Measurements from ENCODE around the gene ARHGEF25.
A peak's percentile ranks its signal among the peaks of the same experiment; 100 is the strongest.

ARHGEF25 gene

DNA sequence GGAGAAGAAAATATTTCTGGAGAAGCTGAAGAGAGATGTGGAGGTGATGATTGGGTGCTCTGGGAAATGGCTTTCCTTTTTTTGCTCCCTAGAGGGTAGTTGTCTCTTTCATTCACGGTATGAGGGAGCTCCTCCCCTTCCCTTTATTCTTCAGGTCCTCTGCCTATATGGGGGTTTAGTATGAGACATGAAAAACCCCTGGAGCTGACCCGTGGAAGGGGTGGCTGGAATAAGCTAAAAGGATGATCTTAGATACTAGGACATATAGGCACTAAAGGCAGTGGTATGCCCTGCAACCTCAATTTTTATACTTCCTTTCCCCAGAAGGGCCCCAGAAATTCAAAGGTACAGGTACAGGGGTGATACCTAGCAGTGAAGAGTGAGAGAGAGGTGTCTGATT, 10.8 kb upstream of the ARHGEF25 start:
- ATAC-seq (no peak), DNase-seq (no peak)
- H3K27me3 Mint-ChIP-seq, result no peaks in the 10 kb centered on the region
- H3K27ac Mint-ChIP-seq, result no peak overlapping the region
- H3K4me3 Mint-ChIP-seq, result no peak overlapping the region
- H3K4me1 Mint-ChIP-seq, result peaks cover 26% of the 10 kb centered on the region
- H3K9me3 Mint-ChIP-seq, result no peaks in the 10 kb centered on the region

DNA sequence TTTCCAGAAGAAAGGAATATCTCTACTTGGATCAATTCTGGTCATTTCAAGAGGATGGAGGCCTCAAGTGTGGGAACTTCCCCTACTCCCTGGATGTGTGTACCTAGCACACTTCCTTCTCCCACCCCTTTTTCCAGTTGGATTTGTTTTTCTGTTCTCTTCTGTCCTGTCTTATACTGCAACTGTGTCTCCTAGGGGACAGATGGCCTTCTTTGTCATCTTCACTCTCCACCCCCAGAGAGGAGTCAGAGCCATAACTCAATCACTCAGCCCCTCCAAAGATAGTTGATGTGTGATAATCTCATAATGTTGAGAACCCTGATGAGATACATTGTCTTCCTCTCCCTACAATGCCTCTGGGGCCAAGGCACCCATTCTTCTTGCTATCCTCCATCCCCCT, 8.7 kb upstream of the ARHGEF25 start:
- Mint-ChIP-seq H3K4me1 (peaks cover 33% of the 10 kb centered on the region), H3K27ac (no peak overlapping the region), H3K4me3 (no peak overlapping the region), H3K9me3 (no peaks in the 10 kb centered on the region), H3K27me3 (no peaks in the 10 kb centered on the region)
- ATAC-seq, result no peak
- no peak for DNase-seq

GRCh38 chr12:57603324-57603723, 7.9 kb upstream of the ARHGEF25 start:
- H3K4me1 Mint-ChIP-seq, result peaks cover 33% of the 10 kb centered on the region
- H3K9me3 Mint-ChIP-seq, result no peaks in the 10 kb centered on the region
- DNase-seq (no peak), ATAC-seq (no peak)
- peak overlapping the region; percentile 53 to 59 for H3K4me3 Mint-ChIP-seq
- no peaks in the 10 kb centered on the region for H3K27me3 Mint-ChIP-seq
- H3K27ac Mint-ChIP-seq, result no peak overlapping the region

DNA sequence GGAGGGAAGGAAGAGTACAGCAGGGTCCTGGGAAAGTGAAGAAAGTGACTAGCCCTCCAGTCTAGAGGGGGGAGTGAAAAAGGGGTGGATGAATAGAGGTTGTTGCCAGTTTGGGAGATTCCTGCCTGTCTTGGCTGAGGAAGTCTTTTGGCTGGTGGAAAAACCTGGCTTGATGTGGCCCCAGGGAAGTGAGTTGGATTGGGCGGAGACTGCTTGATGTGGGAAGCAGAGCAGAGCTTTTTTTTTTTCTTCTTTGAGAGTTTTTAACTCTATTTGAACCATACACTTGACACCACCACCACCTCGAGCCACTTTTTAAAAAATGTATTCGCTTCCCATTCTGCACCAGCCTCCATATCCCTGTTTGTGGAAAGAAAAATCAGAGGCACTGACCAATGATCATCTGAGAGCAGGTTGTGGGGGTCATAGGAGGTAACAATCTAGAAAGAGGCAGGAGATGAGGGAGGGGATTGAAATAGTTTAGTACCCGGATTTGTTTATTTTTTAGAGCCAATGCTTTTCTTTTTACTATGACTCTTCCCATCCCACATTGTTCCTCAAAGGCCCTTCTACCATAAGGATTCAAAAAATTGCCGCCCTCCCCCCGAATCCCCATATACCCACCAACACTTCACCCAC, 7.3 kb upstream of the ARHGEF25 start:
- no peak for DNase-seq
- H3K27me3 Mint-ChIP-seq, result no peaks in the 10 kb centered on the region
- no peaks in the 10 kb centered on the region for H3K9me3 Mint-ChIP-seq
- peak overlapping the region; percentile 80 to 81 for H3K4me3 Mint-ChIP-seq
- no peak for ATAC-seq
- peaks cover 33% of the 10 kb centered on the region for H3K4me1 Mint-ChIP-seq
- H3K27ac Mint-ChIP-seq, result peak overlapping the region; percentile 90 to 95

DNA sequence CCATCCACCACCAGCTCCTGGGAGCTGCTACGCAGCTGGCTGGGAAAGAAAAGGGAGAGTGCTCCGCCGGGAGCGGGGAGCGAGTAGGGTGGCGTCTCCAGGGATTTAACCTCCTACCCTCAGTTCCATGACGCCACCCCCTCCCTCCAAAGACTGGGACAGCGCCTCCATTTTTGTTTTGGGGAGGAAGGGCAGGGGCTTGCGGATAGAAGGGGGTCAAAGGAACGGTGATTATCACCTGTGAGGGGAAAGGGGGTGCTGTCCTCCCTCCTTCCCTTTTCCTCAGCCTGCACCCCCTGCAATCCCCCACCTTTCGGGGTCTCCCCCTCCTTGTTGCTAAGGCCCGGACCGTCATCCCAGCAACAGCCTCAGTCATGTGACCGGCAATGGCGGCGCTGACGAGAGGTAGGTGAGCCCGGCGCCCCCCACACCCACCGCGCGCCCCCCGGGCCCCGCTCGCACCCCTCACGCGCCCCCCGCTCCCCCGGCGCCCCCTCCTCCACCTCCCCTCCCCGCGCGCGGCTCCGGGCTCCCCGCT, 6.7 kb upstream of the ARHGEF25 start, which contains the start of gene DTX3:
Gene DTX3, plus strand, starts transcription at position 371 of the 538 bp plus-strand sequence. CDS start 1,694 bp downstream, outside the sequence.
- Mint-ChIP-seq H3K27me3 (no peaks in the 10 kb centered on the region), H3K4me1 (peaks cover 33% of the 10 kb centered on the region), H3K4me3 (peak within 1 kb of the TSS; percentile 80 to 81), H3K27ac (peak within 1 kb of the TSS; percentile 94 to 96), H3K9me3 (no peaks in the 10 kb centered on the region)
- DNase-seq (peak; percentile 42 to 58), ATAC-seq (peak; percentile 74)

DNA sequence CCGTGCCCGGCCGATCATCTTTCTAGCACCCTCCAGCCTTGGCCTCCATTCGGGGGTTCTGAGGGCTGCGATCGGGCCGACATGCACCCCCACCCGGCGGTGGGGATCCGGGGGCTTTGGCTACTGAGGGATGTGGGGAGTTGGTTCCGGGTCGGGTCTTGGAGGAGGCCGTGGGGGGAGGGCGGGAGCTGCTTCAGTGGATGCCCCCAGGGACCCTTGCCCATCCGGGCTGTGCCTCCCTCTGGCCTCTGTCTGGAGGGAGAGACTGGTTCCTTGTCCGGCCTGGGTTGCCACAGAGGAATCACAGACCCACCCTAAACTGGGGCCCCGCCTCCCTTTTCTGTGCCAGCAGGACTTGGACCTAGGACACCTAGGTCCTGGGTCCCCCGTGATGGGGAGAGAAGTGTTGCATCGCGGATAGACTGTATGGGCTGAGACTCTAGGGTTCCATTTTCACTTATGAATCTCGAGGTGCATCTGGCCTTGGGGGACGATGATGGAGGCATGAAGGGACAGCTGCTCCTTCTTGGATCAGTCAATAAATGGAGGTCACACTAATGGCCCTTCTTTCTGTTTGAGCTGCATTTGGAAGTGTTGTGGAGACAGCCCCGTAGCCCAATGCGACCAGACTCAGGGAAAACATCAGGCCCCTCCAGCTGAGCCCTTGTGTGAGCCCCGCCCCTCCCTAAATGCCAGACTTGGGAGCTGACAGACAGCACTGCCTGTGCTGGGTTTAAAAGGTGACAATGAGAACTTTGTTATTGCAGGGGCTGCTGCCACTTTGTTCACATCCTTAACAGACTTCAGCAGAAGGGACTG, 6.0 kb upstream of the ARHGEF25 start:
- Mint-ChIP-seq H3K4me1 (peaks cover 35% of the 10 kb centered on the region), H3K4me3 (peak overlapping the region; percentile 80 to 81), H3K27me3 (peaks cover 5% of the 10 kb centered on the region), H3K9me3 (no peaks in the 10 kb centered on the region), H3K27ac (peak overlapping the region; percentile 94 to 96)
- DNase-seq (no peak), ATAC-seq (peak; percentile 67)

DNA sequence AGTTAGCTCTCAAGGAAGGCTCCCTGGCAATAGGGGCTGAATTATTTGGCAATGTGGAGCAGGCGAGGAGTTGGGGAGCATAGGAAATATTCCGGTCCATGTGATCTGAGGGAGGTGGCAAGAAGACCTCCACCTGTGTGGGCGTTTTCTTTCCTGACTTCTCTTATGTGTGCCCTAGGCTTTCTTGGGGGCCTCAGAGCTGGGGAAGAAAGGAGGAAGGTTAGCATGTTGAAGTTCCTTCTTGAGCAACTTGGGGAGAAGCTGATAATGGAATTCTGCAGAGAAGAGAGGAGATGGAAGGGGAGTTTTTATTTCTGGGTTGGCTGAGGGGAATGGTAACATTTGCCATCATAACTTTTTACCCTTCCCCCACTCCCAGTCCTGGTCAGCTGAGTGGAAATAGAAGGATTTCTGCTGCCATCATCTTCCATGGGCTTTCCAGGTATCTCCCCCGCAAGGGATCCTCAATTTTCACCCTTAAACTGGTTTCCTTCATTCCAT, 5.4 kb upstream of the ARHGEF25 start:
- Mint-ChIP-seq H3K27ac (no peak overlapping the region), H3K4me1 (peaks cover 42% of the 10 kb centered on the region), H3K9me3 (no peaks in the 10 kb centered on the region), H3K27me3 (peaks cover 12% of the 10 kb centered on the region), H3K4me3 (peak overlapping the region; percentile 80 to 81)
- ATAC-seq (no peak), DNase-seq (no peak)

DNA sequence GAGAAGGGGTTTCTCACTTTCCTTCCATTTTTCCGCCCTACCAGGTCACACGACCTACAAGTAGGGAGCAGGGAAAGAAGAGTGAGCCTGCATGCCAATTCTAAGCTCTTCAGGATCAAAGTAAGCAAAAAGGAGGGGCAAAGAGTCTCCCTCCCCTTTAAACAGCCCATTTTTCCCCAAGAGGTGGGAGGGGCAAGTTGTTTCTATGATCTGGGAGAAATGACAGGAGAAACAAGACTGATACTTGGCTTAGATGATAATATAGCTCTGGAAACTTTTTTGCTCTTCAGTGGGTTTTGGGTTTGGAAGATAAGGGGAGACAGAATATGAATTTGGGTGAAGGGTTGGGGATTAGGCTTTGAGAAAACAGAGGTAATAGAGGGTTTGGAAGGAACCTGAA, 4.8 kb upstream of the ARHGEF25 start:
- no peak overlapping the region for H3K27ac Mint-ChIP-seq
- peaks cover 45% of the 10 kb centered on the region for H3K4me1 Mint-ChIP-seq

GRCh38 chr12:57606821-57607220, 4.4 kb upstream of the ARHGEF25 start:
- H3K27me3 Mint-ChIP-seq, result peaks cover 16% of the 10 kb centered on the region
- no peak overlapping the region for H3K4me3 Mint-ChIP-seq
- ATAC-seq (no peak), DNase-seq (no peak)
- no peak overlapping the region for H3K27ac Mint-ChIP-seq
- H3K4me1 Mint-ChIP-seq, result peaks cover 45% of the 10 kb centered on the region
- no peaks in the 10 kb centered on the region for H3K9me3 Mint-ChIP-seq

More for the DNA sequence above, 4.8 kb upstream of the ARHGEF25 start:
- DNase-seq, result no peak
- Mint-ChIP-seq H3K4me3 (no peak overlapping the region), H3K9me3 (no peaks in the 10 kb centered on the region), H3K27me3 (peaks cover 15% of the 10 kb centered on the region)
- ATAC-seq, result no peak

DNA sequence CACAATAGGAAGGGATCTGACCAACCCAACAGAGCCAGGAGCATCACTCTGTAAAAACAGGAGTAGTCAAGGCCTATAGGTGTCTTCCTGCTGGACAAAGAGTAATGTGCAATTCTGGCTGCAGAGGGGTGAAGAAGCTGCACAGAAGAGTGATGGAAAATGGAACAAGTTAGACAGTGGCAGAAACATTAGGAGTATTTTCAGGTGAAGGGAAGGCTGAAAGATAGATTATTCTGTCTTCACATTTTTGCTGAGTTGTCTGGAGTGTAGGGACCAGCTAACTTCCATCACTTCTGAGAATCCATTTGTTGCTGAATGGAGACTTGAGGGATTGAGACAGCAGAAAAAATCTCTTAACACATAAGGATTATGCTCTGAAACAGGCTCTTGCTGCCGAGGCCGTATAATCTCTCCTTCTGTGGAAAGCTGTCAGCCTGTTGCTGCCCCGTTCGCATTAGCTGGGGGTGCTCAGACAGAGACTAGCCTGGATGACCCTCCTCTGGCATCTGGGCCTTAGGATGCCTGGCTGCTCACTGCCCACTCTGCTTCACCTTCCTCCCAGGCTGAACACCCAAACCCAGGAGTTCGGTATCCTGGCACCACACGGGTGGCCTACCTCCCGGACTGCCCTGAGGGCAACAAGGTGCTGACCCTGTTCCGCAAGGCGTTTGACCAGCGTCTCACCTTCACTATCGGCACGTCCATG, 3.1 kb upstream of the ARHGEF25 start:
- Mint-ChIP-seq H3K27ac (no peak overlapping the region), H3K4me3 (no peak overlapping the region), H3K27me3 (peaks cover 29% of the 10 kb centered on the region), H3K4me1 (peaks cover 41% of the 10 kb centered on the region), H3K9me3 (no peaks in the 10 kb centered on the region)
- ATAC-seq, result no peak
- DNase-seq, result no peak

GRCh38 chr12:57609101-57609780, 2.0 kb upstream of the ARHGEF25 start:
- H3K27ac Mint-ChIP-seq, result no peak overlapping the region
- H3K9me3 Mint-ChIP-seq, result no peaks in the 10 kb centered on the region
- peaks cover 33% of the 10 kb centered on the region for H3K4me1 Mint-ChIP-seq
- H3K4me3 Mint-ChIP-seq, result no peak overlapping the region
- DNase-seq (no peak), ATAC-seq (no peak)
- peaks cover 40% of the 10 kb centered on the region for H3K27me3 Mint-ChIP-seq

- Mint-ChIP-seq H3K27ac (no peak overlapping the region), H3K4me1 (peaks cover 33% of the 10 kb centered on the region), H3K9me3 (no peaks in the 10 kb centered on the region), H3K4me3 (peak overlapping the region; percentile 65 to 86), H3K27me3 (peaks cover 47% of the 10 kb centered on the region)
- no peak for DNase-seq
- ATAC-seq, result no peak
Measured at GRCh38 chr12:57609781-57610553, 1.3 kb upstream of the ARHGEF25 start.

DNA sequence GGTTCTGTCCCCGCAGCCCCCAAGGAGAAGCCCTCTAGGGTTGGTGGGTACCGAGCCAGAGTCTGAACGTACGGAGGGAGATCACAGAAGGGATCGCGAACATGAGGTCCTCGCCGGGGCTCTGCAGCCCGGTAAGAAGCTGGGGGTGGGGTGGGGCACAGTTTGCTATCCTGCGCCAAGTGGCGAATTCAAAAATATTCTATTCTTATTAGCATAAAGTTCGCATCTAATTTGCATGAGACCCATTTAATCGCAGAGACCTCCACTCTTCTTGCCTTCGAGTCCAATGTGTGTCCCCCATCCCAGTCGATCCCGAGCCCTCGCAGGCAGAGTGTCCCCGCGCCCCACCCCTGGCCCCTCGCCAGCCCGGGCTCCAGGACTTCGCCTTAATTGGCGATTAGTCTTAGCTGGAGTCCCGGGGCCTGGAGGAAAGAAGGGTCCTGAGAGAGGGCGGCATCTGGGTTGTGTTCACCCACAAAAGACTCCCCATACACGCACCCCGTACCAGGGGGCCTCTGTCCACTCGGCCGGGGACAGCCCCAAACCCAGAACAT, 604 bp upstream of the ARHGEF25 start:
- Mint-ChIP-seq H3K9me3 (no peaks in the 10 kb centered on the region), H3K27ac (peak overlapping the region in 1 of 2 donors; percentile 80), H3K4me3 (peak overlapping the region; percentile 65 to 86), H3K27me3 (peaks cover 53% of the 10 kb centered on the region), H3K4me1 (peaks cover 27% of the 10 kb centered on the region)
- ATAC-seq (peak; percentile 1), DNase-seq (peak in 1 of 2 donors; percentile 26)
